ENCODE data around the gene MYL4.

DNA sequence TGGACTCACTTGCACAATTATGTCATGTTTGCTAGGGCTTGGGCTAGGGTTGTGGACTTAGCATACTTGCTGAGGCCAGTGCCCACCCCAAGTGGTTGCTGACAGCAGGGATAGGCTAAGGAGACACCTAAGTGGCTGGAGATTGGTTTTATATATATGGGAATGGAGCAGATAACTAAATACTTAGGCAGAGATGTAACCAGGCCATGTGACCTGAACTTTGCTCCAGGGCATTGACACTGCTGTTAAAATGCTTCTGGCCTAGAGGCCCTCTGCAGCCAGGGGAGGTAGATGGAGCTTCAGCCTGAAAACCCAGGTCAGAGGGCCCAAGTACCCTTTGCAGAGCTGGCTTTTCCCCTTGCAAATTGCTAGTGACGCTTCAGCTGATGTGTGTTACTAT lies 43.1 kb downstream of the MYL4 start:
- no peak for TF ChIP-seq POLR2A (IDR thresholded peaks at IDR 0.05)
- TF ChIP-seq, protein P1, sequence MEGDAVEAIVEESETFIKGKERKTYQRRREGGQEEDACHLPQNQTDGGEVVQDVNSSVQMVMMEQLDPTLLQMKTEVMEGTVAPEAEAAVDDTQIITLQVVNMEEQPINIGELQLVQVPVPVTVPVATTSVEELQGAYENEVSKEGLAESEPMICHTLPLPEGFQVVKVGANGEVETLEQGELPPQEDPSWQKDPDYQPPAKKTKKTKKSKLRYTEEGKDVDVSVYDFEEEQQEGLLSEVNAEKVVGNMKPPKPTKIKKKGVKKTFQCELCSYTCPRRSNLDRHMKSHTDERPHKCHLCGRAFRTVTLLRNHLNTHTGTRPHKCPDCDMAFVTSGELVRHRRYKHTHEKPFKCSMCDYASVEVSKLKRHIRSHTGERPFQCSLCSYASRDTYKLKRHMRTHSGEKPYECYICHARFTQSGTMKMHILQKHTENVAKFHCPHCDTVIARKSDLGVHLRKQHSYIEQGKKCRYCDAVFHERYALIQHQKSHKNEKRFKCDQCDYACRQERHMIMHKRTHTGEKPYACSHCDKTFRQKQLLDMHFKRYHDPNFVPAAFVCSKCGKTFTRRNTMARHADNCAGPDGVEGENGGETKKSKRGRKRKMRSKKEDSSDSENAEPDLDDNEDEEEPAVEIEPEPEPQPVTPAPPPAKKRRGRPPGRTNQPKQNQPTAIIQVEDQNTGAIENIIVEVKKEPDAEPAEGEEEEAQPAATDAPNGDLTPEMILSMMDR (IDR thresholded peaks at IDR 0.05): no peak

Measured in uterus (tissue), 2 donors.